Measurements from ENCODE around the gene TMEM221.

Gene TMEM221

DNA sequence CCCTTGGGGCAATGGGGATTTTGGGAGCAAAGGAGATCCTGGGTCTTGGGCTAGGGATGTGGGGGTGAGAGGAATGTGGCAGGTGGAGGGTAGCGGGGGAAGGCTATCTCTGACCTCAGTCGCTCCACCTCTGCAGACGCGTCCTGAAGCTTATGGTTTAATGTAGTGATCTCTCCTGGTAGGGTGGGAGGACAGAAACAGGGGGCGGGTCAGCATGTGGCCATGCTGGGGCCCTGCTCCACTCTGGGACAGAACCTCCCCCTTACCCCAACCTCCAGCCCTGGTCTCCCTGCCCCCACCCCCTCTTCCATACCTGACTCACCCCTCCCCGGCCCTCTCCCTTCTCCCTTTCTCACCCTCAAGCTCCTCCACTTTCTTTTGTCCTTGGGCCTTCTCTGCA lies 44.5 kb downstream of the TMEM221 start:
- DNase-seq, result no peak

DNA sequence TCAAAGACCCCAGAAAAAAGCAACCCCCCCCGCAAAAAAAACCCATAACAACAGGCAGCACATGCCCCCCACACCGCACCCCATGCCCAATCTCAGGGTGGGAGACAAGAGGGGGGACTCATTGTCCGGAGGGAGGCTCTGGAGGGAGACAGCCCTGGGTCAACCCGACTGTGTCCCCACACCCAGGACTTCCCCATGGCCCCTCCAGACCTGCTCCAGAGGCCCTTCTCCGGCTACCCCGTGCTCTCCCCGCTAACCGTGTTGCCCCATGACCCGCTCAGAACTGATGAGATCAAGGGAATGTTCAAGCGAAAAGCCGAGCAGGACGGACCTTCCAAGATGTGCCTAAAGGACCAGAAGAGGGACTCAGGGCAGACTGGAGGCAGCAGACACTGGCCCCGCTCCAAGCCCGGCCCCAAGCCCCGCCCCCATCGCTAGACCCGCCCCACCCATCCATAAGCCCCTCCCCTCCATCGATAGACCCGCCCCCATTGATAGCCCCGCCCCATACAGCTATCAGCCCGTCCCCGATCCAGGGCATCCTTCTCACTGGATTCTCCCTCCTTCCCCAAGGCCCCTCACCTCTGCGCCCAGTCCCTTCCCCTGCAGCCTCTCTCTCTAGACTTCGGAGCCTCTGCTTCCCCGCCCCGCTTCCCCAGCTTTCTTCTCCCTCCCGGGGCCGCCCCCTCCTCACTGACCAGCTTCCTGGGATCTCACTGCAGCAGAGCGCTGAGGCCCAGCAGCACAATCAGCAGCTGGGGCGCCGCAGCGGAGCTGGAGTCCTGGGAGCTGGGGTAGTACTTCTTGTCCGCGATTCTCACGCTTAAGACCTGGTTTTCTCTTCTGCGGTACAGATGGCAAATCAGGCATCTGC lies 45.2 kb downstream of the TMEM221 start:
- no peak for DNase-seq

DNA sequence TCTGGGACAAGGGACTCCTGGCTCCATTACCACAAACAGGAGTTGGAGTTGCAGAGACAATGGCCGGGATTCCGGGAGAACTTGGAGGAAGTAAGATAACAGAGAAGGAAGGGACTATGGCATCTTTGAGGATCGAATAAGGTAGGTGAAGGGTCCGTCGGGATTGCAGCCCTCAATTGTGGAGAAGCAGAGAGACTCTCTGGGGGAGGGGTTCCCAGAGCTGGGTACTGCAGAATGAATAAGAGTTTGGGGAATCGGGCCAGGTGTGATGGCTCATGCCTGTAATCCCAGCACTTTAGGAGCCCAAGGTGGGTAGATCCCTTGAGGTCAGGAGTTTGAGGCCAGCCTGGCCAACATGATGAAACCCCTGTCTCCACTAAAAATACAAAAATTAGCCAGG lies 46.8 kb downstream of the TMEM221 start:
- DNase-seq, result no peak

DNA sequence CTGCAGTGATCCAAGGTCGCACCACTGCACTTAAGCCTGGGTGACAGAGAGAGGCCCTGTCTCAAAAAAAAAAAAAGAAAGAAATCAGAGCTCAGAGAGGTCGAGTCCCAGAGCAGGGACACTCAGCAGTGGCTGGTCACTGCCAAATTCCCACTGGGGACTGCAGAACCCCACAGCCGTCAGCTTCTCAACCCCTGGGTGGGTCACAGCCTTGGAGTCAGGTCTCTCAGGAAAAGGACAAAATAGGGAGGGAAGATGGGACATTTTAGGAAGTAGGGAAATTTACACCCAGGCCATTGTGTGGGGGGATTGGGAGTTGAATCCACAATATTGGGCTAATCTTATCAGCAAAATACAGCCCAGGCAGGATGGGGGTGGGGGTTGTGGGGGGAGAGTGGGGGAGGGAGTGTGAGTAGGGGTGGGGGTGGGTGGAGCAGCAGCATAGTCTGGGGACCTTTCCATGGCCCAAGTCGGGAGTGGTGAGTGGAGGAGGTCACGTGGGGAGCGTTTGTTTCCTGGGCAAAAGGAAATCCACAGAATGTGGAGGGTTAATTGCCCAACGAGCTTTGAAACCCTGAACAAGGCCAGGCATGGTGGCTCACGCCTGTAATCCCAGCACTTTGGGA lies 49.5 kb downstream of the TMEM221 start:
- no peak for DNase-seq

DNA sequence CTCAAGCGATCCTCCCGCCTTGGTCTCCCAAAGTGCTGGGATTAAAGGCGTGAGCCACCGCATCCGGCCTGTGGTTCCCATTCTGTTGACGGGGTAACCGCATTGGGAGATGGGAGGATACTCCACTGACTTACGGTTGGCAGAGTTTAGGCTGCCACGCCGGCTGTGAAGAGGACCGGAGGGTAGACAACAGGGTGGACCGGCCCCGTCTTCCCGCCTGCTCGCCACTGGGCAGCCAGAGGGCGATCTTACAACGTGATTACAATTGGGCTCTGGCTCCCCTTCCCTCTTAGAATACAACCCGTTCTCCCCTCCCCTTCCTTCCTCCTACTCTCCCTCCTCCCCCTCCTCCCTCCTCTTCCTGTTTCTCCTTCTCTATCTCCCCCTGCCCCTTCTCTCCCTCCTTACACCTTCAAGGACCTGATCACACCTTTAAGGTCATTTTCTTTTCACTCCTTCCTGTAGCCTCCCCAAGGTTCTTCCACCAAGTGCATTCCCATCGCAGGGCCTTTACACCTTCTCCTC lies 53.5 kb downstream of the TMEM221 start:
- peak; percentile 51 for DNase-seq

DNA sequence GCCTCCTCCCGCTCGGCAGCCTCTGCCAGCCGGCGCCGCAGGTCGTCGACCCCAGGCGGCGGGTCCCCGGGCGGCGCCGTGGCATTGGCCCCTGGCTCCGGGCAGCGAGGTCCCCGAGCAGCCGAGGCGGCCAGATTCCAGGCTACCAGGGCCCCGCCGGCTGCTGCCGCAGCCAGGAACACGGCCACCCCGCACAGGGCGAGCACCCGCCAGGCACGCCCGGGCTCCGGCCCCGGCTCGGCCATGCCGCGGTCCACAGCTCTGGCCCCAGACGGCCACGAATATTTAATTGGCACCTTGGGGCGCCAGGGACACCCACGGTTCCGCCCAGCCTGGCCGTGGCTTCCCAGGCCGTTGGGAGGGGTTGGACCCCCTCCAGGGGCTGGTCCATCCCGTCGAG lies 54.6 kb downstream of the TMEM221 start, which contains the start of gene CCDC194:
CCDC194 (minus strand) TSS at position 283 of the 400 bp plus-strand sequence; CDS start at position 245, 38 bp downstream.
- no peak for DNase-seq

DNA sequence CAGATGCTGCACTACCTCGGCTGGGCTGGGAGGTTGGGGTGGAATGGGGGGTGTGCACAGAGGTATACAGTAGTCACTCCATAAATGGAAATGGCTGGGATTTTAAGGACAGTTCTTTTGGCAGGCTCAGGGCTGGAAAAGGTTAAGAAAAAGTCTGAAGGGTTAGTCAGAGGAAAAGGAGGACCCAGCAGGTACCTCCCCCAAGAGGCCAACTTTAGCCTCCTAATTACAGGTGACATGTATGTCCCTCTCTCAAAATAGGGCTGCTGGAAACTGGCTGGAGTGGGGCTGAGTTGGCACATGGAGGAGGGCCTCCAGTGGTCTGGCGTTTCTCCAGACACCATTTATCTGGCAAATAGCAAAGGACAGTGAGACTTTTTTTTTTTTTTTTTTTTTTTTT lies 55.5 kb downstream of the TMEM221 start:
- DNase-seq, result no peak

DNA sequence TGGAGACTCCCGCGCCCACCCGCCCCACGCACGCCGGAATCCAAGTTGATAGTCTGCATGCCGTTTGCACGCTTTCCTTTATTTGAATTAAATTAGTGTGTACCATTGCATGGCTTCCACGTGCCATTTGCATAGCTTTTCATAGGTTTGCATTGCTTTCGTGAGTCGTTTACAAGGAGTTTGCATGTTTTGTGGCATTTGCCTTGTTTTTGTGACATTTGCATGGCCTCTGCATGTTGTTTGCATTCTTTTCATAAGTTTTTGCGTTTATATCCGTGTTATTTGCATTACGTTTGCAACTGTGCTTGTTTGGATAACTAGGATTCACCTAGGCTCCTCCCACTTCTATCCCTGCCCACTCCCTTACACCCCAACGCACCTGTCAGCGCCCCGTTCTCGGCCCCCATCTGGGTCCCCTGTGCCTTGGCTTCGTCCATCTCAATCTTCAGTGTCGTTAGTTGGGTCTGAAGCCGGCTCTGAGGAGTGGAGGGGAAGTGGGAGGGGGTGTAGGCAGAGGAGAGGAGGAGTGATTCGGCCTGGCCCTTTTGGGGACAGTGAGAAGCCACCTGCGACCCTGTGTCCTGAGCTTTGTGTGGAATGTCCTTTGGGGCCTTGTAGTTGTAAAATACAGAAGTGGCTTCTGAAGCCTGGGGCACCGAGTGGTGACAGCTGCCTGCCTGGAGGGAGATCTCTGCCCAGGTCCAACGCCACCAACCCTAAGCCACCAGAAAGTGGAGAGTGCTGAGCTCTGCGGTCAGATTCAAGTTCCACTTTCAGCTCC lies 56.9 kb downstream of the TMEM221 start:
- no peak for DNase-seq

DNA sequence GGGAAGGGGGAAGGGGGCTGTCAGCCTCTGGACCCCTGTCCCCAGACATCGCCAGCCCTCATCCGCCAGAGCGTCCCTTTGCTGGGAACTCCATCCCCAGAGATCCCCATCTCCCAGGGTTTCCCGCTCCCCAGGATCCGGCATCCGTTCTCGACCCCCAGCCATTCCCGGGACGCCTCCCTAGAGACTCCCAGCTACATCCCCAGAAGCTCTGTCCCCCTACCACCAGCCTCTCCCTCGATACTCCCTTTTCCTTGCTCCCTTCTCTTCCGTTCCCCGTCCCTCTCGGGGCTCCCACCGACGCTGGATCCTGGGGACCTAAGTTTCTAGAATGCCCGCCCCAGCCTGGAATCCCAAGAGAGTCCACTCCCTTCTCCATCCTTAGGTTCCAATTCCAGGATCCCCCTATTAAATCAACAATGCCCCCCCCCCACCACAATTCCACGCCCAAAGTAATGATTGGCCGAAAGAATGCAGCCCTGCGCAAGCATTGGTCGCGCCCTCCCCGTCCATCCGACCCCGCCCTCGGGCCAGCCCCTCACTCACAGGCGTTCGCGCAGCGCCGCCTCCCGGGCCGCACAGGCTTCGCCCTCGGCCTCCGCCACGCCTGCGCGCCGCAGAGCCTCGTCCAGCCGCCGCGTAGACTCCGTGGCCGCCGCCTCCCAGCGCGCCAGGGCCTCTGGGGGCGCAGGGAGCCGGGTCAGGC lies 57.6 kb downstream of the TMEM221 start:
- peak; percentile 90 for DNase-seq

DNA sequence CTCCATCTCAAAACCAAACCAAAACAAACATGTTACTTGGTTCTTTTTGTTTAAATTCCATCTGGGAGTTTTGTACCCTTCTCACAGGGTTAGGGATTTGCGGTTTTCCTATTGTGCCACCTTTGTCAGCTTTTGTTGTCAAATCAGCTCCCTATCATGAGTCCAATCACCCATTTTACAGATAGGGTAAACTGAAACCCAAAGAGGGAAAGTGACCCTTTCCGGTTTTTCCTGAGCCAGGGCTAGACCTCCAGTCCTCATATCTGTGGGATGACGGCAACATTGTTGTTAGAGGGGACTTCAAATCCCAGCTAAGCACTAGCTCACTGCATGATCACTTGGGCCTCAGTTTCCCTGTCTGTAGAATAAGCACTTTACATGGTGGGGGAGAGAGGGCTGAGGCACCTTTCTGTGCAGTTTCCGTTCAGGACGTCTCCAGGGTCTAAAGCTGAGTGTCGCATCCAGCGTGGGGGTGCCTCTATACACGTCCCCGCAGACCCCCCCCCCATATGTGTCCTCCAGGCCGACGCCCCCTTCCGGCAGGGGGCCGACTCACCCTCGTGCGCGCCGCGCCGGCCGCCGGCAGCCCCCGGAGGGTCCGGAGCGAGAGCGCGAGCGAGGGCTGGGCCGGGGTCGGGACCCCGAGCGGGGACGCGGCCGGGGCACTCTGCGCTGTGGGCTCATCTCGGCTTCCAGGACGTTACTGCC lies 58.4 kb downstream of the TMEM221 start:
- no peak for DNase-seq

DNA sequence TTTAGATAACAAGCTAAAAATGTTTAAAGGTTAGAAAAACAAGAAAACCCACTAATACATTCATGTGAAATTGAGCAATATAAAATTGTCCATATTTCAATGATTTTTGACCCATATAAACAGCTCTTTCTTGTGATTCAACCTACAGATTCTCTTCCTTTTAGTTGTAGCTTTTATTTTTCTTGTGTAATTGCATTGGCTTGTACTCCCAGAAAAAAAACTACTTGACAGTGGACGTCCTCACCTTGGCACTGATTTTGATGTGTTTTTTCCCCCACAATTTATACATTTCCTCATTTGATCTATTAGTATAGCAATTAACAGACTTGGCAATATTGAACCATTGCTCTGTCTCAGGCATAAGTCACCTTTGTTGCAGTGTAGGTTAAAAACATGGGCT lies 59.2 kb downstream of the TMEM221 start:
- no peak for DNase-seq

DNA sequence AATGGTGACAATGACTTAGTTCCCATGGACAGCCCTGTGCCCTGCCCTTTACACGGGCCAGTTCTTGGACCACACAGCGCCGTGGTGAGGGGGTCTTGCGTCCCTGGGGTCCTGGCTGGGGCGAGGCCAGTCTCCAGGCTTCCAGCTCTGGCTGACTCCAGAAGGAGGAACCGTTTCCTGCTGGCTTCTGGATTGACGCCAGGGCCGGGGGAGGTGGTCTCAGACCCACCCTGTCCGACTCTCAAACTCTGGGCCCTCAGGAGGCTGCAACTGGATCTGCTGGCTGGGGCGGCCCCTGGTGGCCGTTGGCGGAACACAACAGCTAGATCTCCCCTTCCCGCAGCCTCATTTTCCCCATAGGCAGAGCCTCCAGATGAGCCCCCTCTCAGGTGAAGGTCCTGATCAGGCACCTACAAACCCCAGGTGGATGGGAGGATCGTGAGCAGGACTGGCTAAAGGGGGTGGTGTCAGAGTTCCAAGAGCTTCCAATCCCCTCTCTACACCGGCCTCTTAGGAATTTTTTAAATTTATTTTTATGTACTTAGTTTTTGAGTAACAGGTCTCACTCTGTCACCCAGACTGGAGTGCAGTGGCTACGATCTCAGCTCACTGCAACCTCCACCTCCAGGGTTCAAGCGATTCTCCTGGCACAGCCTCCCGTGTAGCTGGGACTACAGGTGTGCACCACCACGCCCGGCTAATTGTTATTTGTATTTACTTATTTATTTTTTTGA lies 62.4 kb downstream of the TMEM221 start:
- peak; percentile 54 for DNase-seq
